Omental fat pad (tissue), 4 donors: ENCODE results near the gene TRIM66. TPM values are rescaled to one million over a fixed set of nuclear protein-coding genes. Genes with fewer than 3 reads are reported as not detected.
A peak's percentile ranks its signal among the peaks of the same experiment; 100 is the strongest.

Experiments used
- ATAC-seq: fragments of 150-250 bp; one replicate; pipeline ENCODE4 v1.9.1; 2016; ENCODE audit warnings: mild to moderate bottlenecking, moderate library complexity; ENCODE audit not compliant: low FRiP score
- DNase-seq: peaks from one replicate; pipeline ENCODE4 v3.0.0-alpha.2; 2019; ENCODE audit warnings: low spot score
- total RNA-seq, 4 donors: library from RNA; depleted of rRNA; stranded (reverse); fragments of >200 nt; gene quantifications; one replicate each; pipeline ENCODE4 v1.1.0, GENCODE V29; 2016
- TF ChIP-seq, protein P1 (sequence below), 3 donors: fragments of 450-650 bp; IDR thresholded peaks; one replicate each; pipeline ENCODE4 v1.5.1; 2016 to 2017; ENCODE audit warnings: antibody characterized with exemption in 3 of 3, mild to moderate bottlenecking in 3 of 3, moderate library complexity in 2 of 3

TRIM66 gene
- total RNA-seq, 4 donors from 2014 or later, result 3.7 to 11.3 (median 5.1) TPM

DNA sequence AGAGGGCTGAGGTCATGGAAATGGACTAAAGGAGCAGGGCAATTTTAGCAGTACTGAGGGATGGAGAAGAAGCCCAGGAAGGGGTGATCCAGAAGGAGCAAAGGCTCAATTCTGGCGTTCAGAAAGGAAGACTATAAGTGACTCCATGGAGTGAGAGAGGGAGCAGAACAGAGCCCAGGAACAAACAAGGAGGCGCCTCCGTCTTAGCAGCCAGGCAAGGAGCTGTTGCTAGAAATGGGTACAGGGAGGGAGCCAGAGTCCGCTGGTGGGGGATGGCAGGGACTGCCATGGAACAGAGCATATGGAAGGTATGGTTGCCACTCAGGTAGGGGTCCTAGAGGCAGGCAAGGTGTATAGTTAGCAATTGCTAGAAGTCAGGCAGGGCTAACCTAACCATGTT lies 68.0 kb downstream of the TRIM66 start:
- DNase-seq (no peak), ATAC-seq (no peak)
- TF ChIP-seq, protein P1, sequence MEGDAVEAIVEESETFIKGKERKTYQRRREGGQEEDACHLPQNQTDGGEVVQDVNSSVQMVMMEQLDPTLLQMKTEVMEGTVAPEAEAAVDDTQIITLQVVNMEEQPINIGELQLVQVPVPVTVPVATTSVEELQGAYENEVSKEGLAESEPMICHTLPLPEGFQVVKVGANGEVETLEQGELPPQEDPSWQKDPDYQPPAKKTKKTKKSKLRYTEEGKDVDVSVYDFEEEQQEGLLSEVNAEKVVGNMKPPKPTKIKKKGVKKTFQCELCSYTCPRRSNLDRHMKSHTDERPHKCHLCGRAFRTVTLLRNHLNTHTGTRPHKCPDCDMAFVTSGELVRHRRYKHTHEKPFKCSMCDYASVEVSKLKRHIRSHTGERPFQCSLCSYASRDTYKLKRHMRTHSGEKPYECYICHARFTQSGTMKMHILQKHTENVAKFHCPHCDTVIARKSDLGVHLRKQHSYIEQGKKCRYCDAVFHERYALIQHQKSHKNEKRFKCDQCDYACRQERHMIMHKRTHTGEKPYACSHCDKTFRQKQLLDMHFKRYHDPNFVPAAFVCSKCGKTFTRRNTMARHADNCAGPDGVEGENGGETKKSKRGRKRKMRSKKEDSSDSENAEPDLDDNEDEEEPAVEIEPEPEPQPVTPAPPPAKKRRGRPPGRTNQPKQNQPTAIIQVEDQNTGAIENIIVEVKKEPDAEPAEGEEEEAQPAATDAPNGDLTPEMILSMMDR (IDR thresholded peaks at IDR 0.05), result no peak

DNA sequence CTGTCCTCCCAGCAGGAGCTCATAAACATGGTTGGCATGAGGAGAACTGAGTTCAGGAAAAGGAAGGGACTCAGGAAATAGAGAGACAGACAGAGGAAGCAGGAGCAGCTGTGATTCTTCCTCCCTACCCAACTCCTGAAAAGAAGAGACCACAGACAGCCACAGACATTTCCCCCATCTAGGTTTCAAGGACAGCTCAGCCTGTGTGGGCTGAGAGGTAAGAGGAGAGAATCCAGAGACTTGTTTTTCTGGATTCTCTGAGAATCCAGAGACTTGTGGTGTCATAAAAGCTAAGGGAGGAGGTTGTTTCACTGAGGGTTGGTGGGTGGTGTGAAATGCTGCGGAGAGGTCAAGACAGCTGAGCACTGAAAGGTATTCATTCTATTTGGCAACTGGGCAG lies 69.4 kb downstream of the TRIM66 start:
- DNase-seq (no peak), ATAC-seq (no peak)
- TF ChIP-seq, protein P1 (IDR thresholded peaks at IDR 0.05), result no peak

DNA sequence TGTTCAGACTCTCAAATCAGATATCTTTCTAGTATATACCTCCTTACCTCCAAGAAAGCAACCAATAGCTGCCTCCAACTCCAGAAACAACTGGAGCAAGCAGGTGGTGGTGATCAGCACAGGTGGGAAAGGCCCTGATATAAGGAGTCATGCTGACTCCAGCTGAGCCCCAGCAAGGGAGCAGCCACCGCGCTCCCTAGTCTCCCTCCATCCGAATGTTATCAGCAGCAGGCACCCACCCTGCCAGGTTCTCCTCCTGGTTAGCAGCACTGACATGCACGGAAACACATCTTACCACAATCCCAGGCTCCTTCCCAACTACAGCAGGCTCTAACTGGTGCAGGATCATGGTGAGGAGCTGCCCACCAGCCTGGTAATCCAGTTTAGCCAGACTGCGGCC lies 69.9 kb downstream of the TRIM66 start:
- DNase-seq (no peak), ATAC-seq (no peak)
- TF ChIP-seq, protein P1 (IDR thresholded peaks at IDR 0.05), result no peak

DNA sequence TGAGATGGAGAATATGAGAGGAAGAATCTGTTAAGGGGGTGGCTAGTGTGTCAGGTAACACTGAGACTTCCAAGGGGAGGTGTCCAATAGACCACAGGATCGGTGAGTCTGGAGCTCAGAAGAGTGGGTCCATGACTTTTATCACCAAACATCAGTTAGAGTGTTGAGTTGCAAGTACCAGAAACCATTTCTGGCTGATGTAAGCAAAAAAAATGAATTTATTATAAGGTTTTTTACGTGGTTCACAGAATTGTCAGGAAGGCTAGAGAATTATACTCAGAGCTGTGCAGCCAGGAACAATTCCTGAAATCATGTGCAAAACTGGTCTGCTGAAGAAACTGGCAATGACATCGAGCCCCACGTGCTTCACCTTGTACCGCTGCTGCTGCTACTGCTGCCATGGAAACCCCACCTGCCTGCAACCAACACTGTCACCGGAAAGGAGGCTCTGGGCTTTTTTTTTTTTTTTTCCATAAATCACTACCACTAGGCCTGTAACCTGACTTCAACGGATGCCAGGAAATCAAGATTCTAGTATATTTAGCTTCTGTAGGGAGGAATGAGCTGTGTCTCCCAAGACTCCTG lies 71.8 kb downstream of the TRIM66 start:
- ATAC-seq, result no peak
- TF ChIP-seq, protein P1 (IDR thresholded peaks at IDR 0.05), result no peak
- no peak for DNase-seq

DNA sequence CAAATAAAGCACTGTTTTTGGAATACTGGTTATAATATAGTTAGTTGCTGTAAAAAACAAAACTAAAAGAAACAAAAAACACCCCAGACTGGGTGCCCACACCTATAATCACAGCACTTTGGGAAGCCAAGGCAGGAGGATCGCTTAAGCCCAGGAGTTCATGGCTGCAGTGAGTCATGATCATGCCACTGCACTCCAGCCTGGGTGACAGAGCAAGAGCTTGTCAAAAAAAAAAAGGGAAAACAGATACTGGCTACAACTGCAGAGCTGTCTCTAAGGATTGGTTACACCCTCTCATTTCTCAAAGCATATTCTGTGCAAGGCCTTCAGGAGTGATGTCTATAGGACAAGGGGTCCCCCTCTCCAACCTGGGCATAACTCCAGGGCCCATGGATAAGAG lies 73.8 kb downstream of the TRIM66 start:
- DNase-seq (no peak), ATAC-seq (no peak)
- TF ChIP-seq, protein P1 (IDR thresholded peaks at IDR 0.05), result no peak

DNA sequence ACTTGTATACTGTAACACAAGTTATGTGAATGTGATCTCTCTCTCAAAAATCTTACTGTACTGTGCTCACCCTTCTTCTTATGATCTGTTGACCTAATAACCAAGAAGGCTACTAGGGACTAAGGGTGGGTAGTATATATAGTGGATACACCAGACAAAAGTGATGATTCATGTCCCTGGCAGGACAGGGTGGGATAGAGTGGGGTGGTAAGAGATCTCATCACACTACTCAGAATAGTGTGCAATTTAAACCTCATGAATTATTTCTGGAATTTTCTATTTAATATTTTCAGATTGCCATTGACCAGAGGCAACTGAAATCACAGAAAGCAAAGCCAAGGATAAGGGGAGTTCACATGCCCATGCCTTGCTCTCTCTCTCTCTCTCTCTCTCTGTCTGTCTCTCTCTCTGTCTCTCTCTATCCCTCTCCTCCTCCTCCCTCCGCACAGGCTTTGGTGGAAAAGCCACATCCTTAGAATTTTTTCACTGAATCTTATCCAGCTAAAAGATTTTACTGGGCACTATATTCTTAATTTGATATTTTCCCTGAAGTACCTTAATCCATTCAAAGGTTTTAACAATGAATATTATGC lies 76.4 kb downstream of the TRIM66 start:
- DNase-seq (no peak), ATAC-seq (no peak)
- TF ChIP-seq, protein P1 (IDR thresholded peaks at IDR 0.05), result no peak

DNA sequence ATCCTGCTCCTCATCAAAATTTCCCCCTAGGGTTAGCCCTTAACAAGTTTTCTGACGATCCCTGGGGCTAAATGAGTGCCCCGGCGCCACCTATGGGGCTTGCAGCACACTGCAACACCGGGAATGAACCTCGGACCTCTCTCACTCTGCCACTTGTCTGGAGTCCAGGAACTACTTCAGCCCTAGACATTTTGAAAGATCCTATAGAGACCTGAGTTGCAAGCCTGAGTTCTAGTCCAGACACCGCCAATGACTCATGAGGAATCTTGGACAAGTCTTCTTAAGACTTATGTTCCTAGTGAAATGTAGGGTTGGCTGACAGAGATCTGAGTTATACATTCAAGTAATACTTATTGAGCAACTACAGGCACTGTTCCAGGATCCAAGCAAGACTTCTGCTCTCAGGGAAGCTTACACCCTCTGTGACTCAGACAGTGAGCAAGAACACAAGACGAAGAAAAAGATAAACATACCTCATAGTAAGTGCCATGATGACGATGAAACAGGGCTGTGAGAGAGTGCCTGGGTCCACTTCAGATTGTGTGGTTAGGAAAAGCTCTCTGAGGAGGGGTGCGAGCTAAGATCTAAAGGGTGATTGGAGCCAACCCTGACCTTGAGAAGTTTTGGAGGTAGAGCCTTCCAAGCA lies 78.3 kb downstream of the TRIM66 start:
- no peak for DNase-seq
- TF ChIP-seq, protein P1 (IDR thresholded peaks at IDR 0.05), result peak in 1 of 3 donors; percentile 8
- peak; percentile 99 for ATAC-seq
